ENCODE measurements around the gene TAF8. TPM values are rescaled to one million over a fixed set of nuclear protein-coding genes. Genes with fewer than 3 reads are reported as not detected.

Gene TAF8
- total and polyA plus RNA-seq, 10 of the 15 experiments (the other 5 are each of a cell fraction or from before 2014, with no cell fraction given) = 11.7 to 30.9 (median 19.9) TPM

DNA sequence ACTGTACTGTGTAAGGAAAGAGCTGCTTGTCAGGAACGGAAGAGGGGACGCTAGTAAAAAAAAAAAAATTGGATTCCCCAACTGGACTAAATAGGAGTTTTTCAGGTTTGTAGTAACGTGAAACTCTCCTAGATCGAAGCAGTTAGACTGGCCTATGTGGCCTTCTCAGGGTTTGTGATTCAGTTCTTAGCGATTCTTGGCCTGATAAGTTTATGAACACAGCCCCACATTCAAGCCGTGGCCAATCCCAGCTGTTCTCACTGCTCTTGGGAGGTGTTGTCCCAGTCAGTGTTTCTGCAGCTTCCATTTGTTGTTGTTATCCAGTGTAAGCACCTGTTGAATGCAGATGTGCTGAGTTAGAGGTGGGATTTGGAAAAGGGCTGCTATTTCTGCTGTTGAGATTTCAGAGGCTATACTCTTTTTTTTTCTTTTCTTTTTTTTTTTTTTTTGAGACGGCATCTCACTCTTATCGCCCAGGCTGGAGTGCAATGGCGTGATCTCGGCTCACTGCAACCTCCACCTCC lies 29.7 kb downstream of the TAF8 start:
- intact Hi-C loops (cut with micrococcal nuclease; ENCODE audit: unreplicated experiment) = no loop called here

More for the DNA sequence above, 29.7 kb downstream of the TAF8 start:
- RAD21 ChIA-PET (ENCODE audit: unreplicated experiment) = interaction anchor here (1.0 kb wide), 1 partner anchor 133 kb away, joined by 3 read pairs; no protein-coding TSS in a partner anchor
- Histone ChIP-seq H3K36me3 (ENCODE audit: control insufficient read depth in 2 of 2, insufficient read depth in 2 of 2, low read length in 1 of 2) (peaks cover 5 to 14% of the 10 kb centered on the region in 2 experiments), H3K9ac (ENCODE audit: control insufficient read depth, insufficient read depth, low read length) (no peak overlapping the region), H3K9me3 (replicated peaks; ENCODE audit: control insufficient read depth, insufficient read depth, low read length) (no peaks in the 10 kb centered on the region), H2AFZ (ENCODE audit: control insufficient read depth, low read depth, low read length) (no peak overlapping the region), H4K20me1 (ENCODE audit: control insufficient read depth, insufficient read depth) (no peaks in the 10 kb centered on the region), H3K4me3 (no peak overlapping the region), H3K4me1 (ENCODE audit: control insufficient read depth, insufficient read depth, low read length) (no peaks in the 10 kb centered on the region), H3K27ac (ENCODE audit: control insufficient read depth, insufficient read depth) (no peak overlapping the region), H3K79me2 (ENCODE audit: control insufficient read depth, insufficient read depth, low read length) (no peaks in the 10 kb centered on the region), H3K4me2 (ENCODE audit: control insufficient read depth, insufficient read depth) (no peak overlapping the region), H3K27me3 (replicated peaks in 1 of 2; ENCODE audit: control insufficient read depth in 2 of 2, insufficient read depth in 2 of 2, low read length in 1 of 2) (no peaks in the 10 kb centered on the region)
- no peak for ATAC-seq
- FAIRE-seq = no peak
- no TSS peak for BruUV-seq (replicated peaks)
- in situ Hi-C loops (cut with MboI) = loop anchor here (5.0 kb wide), 1 partner anchor 87 kb away; no protein-coding TSS in a partner anchor
- no peak for TF ChIP-seq NR2C1 (IDR thresholded peaks at IDR 0.05)
- TF ChIP-seq SMARCA5 (IDR thresholded peaks at IDR 0.05) = no peak
- TF ChIP-seq, protein P1, sequence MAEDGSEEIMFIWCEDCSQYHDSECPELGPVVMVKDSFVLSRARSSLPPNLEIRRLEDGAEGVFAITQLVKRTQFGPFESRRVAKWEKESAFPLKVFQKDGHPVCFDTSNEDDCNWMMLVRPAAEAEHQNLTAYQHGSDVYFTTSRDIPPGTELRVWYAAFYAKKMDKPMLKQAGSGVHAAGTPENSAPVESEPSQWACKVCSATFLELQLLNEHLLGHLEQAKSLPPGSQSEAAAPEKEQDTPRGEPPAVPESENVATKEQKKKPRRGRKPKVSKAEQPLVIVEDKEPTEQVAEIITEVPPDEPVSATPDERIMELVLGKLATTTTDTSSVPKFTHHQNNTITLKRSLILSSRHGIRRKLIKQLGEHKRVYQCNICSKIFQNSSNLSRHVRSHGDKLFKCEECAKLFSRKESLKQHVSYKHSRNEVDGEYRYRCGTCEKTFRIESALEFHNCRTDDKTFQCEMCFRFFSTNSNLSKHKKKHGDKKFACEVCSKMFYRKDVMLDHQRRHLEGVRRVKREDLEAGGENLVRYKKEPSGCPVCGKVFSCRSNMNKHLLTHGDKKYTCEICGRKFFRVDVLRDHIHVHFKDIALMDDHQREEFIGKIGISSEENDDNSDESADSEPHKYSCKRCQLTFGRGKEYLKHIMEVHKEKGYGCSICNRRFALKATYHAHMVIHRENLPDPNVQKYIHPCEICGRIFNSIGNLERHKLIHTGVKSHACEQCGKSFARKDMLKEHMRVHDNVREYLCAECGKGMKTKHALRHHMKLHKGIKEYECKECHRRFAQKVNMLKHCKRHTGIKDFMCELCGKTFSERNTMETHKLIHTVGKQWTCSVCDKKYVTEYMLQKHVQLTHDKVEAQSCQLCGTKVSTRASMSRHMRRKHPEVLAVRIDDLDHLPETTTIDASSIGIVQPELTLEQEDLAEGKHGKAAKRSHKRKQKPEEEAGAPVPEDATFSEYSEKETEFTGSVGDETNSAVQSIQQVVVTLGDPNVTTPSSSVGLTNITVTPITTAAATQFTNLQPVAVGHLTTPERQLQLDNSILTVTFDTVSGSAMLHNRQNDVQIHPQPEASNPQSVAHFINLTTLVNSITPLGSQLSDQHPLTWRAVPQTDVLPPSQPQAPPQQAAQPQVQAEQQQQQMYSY (CRISPR knock-in tag; IDR thresholded peaks at IDR 0.05) = no peak
- SMC1A ChIA-PET (ENCODE audit: uncharacterized antibody, unreplicated experiment) = interaction anchor here (1.5 kb wide), 1 partner anchor 28 kb away, joined by 3 read pairs; no protein-coding TSS in a partner anchor
- CTCF ChIA-PET = interaction anchor here (0.9 to 1.5 kb wide), 3 partner anchors 10 to 135 kb away, joined by 3 read pairs; no protein-coding TSS in a partner anchor
- POLR2A ChIA-PET = no interaction called here
- no peak for DNase-seq (ENCODE audit: low read depth, low spot score)
- WGBS (ENCODE audit: insufficient coverage, insufficient replicate concordance, low lambda C conversion rate, missing lambda C conversion rate) = 88% methylated on average over 7 of the region's 10 CpGs

All from GM12878 (cell line).